Mammary epithelial cell (primary cell): Measurements from ENCODE around the gene LSM3.

Source experiments
- EZH2 ChIP-seq: IDR thresholded peaks from 2 replicates; pipeline ENCODE4 v1.6.1; 2012; ENCODE audit warnings: low read length, inconsistent platforms, borderline replicate concordance
- TF ChIP-seq, protein P1 (sequence below), 2 donors: IDR thresholded peaks in 1 of 2; conservative IDR thresholded peaks in 1 of 2; 2 replicates each; pipeline ENCODE4 v1.5.1; 2011 to 2012; ENCODE audit warnings: inconsistent platforms in 2 of 2, low read length in 2 of 2, mild to moderate bottlenecking in 2 of 2, control low read depth in 1 of 2, low read depth in 1 of 2; ENCODE audit not compliant: insufficient read depth in 1 of 2; ENCODE audit errors: extremely low read depth in 1 of 2

DNA sequence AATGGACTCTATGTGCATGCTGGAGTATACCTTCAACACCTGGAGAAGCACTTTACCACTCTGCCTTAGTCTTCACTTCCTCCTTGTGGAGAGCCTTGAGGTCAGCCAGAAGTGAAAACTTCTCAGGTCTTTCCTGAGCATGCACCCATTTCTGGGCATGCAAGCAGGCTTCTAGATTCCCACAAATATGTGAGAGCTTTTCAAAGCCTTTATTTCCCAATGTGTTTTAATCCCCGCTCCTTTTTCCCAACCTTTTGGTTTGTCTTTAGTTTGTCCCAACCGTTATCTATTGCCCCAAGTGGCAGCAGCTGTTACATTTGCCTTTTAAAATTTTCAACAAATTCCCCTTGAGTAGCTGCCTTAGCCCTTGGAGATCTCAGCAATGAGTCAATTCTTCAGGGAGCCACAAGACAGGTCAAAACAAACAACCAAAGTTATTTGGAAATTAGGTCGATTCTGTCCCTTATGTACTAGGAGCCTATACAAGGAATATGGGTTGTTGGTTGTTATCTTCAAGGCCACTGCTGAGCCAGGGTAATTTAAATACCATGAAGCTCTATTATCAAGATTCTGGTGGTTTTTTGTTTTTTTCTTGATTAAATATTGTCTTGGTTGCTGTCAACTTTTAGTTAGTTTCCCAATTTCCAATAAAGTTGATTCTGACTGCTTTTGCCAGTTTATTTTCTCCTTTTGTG is 44.4 kb downstream of the LSM3 start:
- TF ChIP-seq, protein P1, sequence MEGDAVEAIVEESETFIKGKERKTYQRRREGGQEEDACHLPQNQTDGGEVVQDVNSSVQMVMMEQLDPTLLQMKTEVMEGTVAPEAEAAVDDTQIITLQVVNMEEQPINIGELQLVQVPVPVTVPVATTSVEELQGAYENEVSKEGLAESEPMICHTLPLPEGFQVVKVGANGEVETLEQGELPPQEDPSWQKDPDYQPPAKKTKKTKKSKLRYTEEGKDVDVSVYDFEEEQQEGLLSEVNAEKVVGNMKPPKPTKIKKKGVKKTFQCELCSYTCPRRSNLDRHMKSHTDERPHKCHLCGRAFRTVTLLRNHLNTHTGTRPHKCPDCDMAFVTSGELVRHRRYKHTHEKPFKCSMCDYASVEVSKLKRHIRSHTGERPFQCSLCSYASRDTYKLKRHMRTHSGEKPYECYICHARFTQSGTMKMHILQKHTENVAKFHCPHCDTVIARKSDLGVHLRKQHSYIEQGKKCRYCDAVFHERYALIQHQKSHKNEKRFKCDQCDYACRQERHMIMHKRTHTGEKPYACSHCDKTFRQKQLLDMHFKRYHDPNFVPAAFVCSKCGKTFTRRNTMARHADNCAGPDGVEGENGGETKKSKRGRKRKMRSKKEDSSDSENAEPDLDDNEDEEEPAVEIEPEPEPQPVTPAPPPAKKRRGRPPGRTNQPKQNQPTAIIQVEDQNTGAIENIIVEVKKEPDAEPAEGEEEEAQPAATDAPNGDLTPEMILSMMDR (conservative IDR thresholded peaks at IDR 0.05 in 1 of 2, IDR thresholded peaks at IDR 0.05 in 1 of 2; ENCODE audit: extremely low read depth in 1 of 2, insufficient read depth in 1 of 2, low read depth in 1 of 2, low read length in 2 of 2) = no peak
- TF ChIP-seq EZH2 = no peak
